ENCODE results near the gene VPS36.

- TF ChIP-seq POLR2A (IDR thresholded peaks at IDR 0.05), result no peak
- no peak for TF ChIP-seq CTCF (IDR thresholded peaks at IDR 0.05)
Observed at GRCh38 chr13:52405369-52405766, 45.1 kb downstream of the VPS36 start.
